ENCODE data around the gene SENP7.

The SENP7 gene

DNA sequence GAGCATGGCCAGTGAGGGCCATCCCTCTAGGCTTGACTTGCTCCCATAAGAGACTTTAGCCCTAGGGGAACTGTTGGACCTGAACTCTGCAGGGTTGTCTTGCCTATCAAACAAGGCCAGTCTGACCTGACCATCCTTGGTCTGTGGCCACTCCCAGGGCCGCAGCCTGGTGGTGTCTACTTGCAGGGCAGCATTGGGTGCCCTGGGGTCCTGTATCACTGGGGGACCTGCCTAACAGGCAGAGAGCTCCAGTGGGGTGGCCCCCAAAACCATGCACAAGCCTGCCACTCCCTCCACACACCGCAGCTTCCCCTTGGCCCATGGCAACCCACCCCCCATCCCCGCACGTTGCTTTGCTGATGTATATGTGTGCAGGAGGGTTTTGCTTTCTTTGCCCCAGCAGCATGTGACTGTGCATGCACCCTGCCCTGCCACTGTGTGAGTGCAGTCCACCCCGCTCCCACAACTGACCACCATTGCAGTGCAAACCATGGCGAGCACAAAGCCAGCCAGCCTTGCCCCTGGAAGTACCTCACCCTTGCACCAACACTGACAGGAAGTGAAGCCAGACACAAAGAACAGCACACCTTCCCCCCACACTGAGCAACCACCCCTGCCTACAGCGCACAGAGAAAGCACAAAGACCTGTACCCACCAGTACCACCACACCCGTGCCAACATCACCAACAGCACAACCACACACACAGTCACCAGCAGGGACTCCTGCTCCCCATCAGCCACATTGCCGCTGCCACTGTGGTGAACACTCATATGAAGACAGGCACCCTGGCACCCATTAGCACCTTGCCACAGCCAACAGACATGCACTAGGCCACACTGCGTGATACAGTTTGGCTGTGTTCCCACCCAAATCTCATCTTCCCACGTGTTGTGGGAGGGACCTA, 88.8 kb downstream of the SENP7 start:
- DNase-seq: no peak

DNA sequence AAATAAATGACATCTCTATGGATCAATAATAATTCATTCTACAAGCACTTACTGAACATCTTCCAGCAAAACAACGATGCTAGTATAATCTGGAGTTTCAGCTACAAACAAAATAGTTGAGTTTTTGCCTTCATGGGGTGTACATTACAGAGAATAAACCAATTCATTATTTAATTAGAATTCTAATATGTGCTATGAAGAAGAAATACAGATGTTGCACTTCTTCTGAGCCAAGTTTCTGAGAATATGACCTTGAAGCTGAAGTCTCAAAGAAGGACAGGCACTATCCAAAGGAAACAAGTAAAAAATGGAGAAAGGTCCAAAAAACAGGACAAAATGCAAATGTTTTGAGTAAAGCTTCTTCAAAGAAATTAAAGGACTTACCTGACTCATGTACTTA, 94.2 kb downstream of the SENP7 start:
- no peak for DNase-seq

DNA sequence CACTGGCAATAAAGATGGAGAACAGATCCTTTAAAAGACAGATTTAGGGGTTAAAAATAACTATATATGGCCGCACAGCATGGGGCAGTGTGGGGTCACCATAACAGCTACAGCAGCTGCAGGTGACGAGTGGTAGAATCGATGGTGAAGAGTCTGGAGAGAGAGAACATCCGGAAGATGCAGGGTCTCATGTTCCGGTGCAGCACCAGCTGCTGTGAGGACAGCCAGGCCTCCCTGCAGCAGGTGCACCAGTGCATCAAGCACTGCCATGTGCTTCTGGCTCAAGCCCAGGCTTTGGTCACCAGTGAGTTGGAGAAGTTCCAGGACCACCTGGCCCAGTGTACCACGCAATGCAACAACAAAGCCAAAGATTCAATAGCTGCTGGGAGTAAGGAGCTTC, 98.9 kb downstream of the SENP7 start:
- peak; percentile 89 for DNase-seq

DNA sequence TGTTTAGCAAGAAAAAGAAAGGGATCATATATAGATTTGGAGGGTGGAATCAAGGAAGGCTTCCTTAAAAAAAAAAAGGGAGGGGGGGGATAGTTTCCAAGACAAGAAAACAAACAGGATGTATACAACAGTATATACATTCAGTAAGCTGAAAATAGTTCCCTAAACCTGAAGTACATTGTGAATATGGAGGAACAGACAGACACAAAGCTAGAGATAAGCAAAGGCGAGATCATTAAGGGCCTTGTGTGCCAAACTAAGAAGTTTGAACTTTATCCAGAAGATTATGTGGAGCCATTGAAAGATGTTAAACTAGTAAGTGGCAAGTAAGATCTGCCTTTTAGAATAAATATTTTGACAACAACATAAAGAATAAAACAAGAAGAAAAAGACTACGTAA, 99.4 kb downstream of the SENP7 start:
- no peak for DNase-seq

DNA sequence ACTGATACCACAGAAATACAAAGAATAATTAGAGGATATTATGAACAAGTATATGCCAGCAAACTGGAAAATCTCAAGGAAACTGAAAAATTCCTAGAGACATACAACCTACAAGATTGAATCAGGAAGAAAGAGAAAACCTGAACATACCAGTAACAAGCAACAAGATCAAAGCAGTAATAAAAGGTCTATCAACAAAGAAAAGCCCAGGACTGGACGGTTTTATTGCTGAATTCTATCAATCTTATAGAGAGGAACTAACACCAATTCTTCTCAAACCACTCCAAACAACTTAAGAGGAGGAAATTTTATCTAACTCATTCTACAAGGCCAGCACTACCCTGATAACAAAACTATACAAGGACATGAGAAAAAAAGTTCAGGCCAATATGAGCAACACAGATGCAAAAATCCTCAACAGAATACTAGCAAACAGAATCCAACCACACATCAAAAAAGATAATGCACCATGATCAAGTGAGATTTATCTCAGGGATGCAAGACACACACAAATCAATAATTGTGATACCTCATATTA, 121.5 kb downstream of the SENP7 start:
- DNase-seq: no peak

DNA sequence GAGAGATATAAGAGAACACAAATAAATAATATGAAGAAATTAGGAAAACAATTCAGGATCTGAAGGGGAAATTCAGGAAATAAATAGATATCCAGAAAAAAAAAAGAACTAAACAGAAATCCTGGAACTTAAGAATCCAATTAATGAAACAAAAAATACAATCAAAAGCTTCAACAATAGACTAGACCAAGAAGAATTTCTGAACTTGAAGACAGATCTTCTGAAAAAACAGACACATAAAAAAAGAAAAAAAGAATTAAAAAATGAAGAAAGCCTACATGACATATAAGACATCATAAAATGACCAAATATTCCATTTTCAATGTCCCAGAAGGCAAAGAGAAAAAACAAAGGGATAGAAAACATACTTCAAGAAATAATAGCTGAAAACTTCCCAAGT, 124.3 kb downstream of the SENP7 start:
- no peak for DNase-seq

DNA sequence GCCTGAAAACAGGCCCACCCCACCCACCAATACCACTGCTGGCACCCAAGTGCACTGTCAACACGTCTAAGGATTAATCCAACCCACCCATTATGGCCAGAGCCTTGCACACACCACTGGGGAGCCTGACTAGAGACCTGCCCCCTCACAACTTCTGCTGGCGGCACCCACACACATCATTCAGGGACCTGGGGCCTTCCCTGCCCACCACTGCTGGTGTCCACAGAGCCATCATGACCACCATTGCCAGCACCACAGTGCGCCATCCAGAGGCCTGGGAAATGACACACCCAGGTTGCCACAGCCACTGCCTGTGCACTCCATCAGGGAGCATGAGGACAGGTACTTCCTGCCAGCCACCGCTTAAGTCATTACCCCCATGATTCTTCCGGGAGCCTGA, 125.7 kb downstream of the SENP7 start:
- DNase-seq: no peak

DNA sequence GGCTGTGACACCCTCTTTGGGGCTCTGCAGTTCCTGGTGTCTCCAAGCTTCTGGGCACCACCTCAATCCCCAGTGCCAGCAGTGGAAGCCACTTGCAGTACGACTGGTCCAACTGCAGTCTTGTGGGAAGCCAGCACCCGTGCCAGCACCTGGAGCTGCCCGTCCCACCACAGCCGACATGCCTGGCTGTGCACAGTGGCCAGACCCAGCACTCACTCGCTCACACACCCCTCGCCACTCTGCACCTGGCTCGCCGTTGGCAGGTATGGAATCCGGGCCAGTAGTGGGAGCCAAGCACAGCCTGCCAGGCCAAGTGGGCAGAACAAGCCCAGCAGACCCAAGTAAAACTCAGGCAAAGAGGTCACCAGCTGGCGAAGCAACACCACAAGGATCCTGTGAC, 128.6 kb downstream of the SENP7 start:
- no peak for DNase-seq

DNA sequence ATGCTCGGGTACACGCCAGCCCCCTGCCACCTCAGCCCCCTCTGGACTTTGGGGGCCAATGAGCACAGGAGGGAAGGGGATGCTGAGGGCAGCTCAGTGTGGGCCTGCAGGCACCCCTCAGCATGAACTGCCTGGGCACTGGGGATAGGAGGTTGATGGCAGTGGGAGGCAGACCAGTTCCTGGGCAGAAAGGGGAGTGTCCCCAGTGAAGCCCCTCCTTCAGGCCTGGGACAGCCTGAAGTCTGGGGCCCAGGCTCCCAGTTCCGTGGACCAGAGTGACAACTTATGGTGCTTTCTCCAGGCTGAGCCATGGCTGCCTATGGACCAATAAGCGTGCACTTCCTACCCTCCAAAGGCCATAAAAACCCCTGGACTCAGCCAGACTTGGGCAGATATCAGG, 129.4 kb downstream of the SENP7 start:
- DNase-seq: no peak

DNA sequence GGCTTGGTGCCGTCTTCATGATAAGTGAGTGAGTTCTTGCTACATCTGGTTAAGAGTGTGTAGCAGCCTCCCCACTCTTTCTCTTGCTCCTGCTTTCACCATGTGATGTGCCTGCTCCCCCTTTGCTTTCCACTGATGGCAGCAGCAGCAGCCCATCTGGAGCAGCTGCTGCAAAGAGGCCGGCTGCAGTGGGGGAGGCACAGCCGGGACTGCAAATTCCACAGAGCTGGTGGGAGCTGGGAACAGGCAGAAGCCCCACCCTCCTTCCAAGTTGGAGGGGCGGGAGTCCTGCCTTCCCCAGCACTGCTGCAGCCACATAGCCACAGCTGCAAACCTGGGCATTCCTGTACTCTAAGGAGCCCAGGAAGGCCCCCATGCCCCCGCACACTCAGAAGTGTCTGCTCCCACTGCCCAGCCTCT, 129.8 kb downstream of the SENP7 start:
- DNase-seq: no peak

DNA sequence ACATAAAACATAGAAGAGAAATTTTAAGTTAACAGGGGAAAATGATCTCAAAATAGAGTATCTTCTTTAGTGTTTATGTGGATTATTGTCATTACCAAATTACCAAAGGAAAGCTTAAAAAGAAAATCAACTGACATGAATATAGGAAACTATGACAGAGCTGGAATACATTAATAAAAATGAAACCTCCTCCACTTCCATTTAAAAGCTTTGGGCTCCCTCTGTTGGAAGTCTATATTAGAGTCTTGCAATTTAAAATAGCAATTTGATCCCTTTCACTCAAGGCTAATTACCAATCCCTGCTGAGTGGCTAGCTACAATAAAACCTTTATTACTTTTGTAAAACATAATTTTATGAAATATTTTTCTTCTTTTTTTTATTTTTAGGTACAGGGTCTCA, 131.2 kb downstream of the SENP7 start:
- peak; percentile 49 for DNase-seq

DNA sequence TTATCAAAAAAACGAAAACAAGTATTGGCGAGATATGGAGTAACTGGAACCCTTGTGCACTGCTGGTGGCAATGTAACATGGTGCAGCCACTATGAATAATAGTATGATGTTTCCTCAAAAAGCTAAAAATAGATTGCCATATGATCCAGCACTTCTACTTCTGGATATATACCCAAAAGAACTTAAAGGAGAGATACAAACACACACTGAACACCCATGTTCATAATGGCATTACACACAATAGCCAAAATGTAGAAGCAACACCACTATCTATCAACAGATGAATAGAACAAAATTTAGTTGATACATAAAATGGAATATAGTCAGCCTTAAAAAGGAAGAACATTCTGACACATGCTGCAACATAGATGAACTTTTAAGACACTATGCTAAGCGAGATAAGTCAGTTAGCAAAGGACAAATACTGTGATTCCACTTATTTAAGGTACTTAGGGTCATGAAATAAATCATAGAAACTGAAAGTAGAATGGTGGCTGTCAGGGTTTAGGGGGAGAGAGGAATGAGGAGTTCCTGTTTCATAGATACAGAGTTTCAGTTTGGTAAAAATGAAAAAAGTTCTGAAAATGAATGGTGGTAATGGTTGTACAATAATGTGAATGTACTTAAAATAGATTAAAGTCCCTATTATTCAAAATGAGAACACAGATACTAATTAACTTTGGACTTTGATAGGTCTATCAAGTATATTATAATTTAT, 133.2 kb downstream of the SENP7 start:
- DNase-seq: peak; percentile 61

DNA sequence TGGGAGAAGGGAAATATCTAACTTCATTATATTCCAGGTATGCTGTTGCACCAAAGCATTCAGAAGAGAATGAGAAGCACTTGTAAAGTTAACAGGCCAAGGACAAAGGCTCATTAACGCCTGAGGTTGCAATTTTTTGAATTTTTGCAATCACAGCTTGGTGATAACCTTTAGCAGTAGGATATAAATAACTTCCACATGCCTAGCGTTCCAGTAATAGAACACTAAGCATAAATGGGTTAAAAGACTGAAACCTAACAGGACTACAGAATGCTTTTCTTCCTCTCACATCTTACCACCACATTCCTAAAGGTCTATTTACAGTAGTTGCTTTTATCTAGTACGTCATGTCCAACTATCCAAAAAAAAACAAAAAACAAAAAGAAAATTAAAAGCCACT, 135.2 kb downstream of the SENP7 start:
- DNase-seq: peak; percentile 34

DNA sequence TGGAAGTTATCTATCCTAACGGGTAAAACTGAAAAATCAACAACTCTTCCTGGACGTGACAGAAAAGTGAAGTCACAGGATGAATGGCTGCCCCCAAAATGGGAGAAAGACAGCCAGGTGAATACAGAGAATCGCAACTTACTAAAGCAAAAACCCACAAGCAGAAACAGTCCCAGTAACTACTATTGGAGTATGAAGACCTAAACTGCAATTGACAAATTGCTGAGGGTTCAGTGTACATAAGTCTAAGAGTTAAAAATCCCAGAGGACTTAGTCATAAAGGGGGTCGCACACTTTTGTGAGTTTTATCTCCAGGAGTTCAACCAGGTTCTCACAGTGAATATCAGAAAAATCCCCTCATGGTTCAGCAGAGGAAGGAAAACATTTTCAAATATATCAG, 135.8 kb downstream of the SENP7 start:
- DNase-seq: no peak

DNA sequence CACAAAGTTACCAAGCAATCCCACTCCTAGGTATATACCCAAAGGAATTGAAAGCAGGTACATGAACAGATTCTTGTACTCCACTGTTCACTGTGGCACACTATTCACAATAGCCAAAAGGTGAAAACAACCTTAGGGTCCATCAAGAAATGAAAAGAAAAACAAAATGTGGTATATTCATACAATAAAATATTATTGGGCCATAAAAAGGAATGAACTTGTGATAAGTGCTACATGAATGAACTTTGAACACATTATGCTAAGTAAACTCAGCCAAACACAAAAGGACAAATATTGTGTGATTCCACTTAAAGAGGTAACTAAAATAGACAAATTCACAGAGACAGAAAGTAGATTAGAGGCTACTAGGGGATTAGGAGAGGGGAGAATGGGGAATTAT, 137.4 kb downstream of the SENP7 start:
- no peak for DNase-seq

DNA sequence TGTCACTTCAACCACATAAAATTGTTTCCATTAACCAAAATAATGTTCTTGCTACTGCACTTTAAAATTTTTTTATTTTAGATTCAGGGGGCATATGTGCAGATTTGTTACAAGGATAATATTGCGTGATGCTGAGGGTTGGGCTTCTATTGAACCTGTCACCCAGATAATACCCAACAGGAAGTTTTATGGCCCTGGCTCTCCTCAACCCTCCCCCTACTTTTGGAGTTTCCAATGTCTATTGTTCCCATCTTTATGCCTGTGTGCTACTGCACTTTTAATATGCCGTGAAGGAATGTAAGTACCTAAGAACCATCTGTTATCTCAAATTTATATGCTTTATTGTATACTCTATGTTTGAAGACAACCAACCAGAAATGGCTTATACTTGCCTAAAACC, 150.6 kb downstream of the SENP7 start:
- DNase-seq: no peak

DNA sequence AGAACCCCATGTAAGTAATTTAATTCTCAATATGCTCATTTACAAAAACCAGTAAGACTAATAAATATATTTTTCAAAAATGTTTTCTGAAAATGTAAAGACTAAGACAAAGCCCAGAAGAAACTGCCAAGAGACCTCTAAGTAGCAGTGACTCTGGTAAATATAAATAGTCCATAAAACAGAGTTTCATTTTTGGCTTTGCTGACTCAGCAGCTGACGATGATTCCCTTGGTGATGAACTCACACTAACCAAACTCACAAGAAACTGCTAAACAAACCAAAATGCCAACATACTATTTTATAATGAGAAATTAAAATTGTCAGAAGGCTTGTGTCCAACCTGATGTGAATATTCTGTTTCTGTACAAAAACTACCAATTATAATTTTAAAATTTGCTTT, 161.2 kb downstream of the SENP7 start:
- peak; percentile 88 for DNase-seq

DNA sequence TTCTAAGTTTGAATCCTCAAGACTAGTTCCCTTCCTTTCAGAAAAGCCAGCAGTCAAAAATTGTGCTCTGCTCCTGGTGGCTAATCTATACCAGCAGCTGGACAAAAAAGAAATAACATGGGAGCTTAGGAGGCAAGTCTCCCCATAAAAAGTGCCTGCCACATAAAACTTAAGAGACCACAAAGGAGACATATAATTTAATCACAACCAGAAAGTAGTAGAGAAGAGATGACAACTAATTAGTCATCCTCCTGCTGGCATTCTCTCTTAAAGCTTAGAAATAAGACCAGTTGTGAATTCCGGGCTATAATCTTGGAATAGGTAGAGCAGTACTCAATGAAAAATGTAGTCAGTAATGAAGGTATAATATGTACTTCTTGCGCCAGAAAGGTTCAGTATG, 172.4 kb downstream of the SENP7 start:
- no peak for DNase-seq

DNA sequence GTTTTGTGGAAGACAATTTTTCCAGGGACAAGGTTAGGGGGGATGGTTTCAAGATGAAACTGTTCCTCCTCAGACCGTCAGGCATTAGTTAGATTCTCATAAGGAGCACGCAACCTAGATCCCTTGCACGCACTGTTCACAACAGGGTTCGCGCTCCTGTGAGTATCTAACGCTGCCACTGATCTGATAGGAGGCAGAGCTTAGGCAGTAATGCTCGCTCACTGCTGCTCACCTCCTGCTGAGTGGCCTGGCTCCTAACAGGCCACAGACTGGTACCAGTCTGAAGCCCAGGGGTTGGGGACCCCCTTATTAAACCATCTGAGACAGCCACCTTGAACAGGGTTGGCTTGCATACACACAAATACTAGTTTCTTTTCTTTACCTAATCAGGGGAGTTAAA, 179.1 kb downstream of the SENP7 start:
- DNase-seq: no peak

DNA sequence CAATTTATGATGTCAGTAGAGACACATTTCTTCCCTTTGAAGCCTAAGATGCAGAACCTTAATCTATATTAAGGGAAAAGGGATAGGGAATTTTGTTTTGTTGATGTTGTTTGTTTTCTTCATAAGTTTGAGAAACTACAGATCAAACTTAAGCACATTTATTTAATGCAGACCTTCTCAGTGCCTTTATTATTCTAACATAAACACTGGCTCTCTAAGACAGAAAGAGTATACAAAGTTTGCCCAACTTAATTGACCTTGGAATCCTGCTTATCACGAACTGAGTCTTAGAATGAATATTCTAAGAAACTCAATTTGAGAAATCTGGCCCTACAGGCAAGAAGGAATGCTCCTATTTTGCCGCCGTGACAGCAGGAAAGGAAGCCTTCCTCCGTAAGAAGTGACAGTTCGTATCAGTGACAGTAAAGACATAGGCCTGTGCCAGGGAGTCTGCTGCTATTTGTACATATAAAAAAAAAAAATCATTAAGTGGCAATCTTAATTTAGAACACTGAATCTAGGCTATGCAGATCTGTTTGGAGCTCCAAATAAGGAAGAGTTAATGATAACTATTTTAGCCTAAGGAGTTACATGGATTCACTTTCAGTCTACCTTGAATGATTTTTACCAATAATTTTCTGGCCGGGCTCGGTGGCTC, 183.9 kb downstream of the SENP7 start:
- no peak for DNase-seq

DNA sequence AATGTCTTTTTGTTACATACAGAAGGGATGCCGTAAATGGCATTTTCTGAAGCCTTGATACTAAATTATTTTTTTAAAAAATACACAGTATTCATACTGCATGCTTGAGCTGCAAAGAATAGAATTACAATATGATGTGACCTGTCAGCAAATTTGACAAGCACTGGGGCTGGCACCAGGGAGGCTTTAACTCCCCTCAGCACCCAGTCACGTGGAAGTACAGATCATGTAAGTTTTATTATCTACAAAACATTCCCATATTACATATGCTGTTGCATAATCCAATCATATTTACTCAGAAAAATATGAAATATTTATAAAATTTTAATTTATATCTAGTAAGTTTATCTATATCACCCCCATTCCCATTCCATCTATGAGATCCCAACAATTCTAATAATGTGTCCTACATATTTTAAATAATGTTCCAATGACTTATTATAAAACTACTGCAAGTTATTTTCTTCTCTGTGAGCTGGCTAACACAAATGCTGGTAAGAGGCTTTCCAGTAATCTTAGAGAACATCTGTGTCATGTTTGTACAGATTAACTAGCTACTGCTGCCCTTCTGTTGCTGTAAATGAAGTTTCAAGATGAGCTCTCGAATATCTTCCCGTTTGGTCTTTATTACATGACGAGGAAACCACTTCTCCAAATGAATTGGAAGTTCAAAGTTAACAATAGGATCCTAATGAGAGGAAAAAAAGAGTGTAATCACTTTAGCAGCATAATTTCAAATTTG, 187.4 kb downstream of the SENP7 start:
- no peak for DNase-seq

DNA sequence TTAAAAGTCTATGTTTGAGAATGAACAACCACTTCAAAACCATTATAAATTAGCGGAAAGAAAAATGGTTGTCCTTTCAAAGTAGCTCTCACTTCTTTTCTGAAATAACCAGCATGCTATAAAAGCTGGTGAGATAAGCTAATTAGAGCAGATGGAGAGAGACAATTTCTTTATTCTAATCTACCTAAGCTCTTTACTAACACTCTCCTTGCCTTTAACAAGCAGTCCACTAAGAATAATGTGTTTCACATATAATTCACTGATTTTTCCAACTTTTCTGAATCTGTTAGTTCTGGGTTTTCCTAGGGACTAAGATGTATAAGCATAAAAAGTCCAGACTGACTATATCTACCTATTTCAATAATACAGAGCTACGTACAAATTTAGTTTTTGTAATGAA, 192.5 kb downstream of the SENP7 start, which contains the start of gene IMPG2:
Gene IMPG2 (minus strand): TSS at position 101 of the 400 bp plus-strand sequence. CDS start 203 bp downstream, outside the sequence.
- no peak for DNase-seq

DNA sequence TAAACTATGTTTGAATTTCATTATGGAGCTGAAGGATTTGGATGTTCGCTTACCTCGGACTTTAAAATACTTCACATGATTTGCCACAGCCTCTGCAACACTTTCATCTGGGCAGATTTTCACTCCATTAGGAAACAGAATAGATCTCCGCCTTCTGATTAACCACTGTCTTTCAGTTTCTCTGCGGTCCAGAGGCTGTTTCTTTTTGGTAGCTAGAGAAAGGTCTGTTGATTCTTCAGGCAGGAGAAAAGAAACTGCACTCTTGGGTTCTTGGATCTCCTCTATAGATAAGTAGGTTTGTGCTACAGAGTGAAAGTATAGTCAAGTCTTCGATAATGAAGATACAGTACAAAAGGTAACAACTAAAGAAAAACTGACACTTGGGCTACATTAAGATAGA, 193.5 kb downstream of the SENP7 start:
- no peak for DNase-seq
